GM19438 (cell line): ENCODE results near the gene PLPP3.

Source experiments
- ATAC-seq: cut with Tn5 transposase; IDR thresholded peaks from one replicate; pipeline ENCODE4 v1.9.1; 2021; ENCODE audit warnings: low read depth; ENCODE audit not compliant: unreplicated experiment

The PLPP3 gene

GRCh38 chr1:56577406-56578137 lies 1.8 kb downstream of the PLPP3 start:
- no peak for ATAC-seq

- ATAC-seq: no peak
Measured at GRCh38 chr1:56576880-56577405, 2.4 kb downstream of the PLPP3 start.

GRCh38 chr1:56575865-56576264 lies 3.5 kb downstream of the PLPP3 start:
- no peak for ATAC-seq

- no peak for ATAC-seq
Measured at GRCh38 chr1:56574794-56575193, 4.6 kb downstream of the PLPP3 start.

- ATAC-seq: no peak
Measured at GRCh38 chr1:56573311-56573710, 6.1 kb downstream of the PLPP3 start.

GRCh38 chr1:56572334-56573050 lies 6.9 kb downstream of the PLPP3 start:
- ATAC-seq: no peak

GRCh38 chr1:56571448-56571847 lies 7.9 kb downstream of the PLPP3 start:
- no peak for ATAC-seq

- ATAC-seq: no peak
Measured at GRCh38 chr1:56570924-56571372, 8.4 kb downstream of the PLPP3 start.

GRCh38 chr1:56569661-56570060 lies 9.7 kb downstream of the PLPP3 start:
- ATAC-seq: no peak

- ATAC-seq: no peak
Measured at GRCh38 chr1:56566994-56567393, 12.4 kb downstream of the PLPP3 start.

GRCh38 chr1:56566061-56566744 lies 13.2 kb downstream of the PLPP3 start:
- ATAC-seq: no peak

- ATAC-seq: no peak
Measured at GRCh38 chr1:56564615-56565014, 14.7 kb downstream of the PLPP3 start.

- no peak for ATAC-seq
Measured at GRCh38 chr1:56563568-56563967, 15.8 kb downstream of the PLPP3 start.

GRCh38 chr1:56562891-56563452 lies 16.4 kb downstream of the PLPP3 start:
- ATAC-seq: no peak

GRCh38 chr1:56561227-56562019 lies 17.9 kb downstream of the PLPP3 start:
- no peak for ATAC-seq

GRCh38 chr1:56557746-56558145 lies 21.6 kb downstream of the PLPP3 start:
- ATAC-seq: no peak

GRCh38 chr1:56555448-56555847 lies 23.9 kb downstream of the PLPP3 start:
- ATAC-seq: no peak

- no peak for ATAC-seq
Measured at GRCh38 chr1:56553046-56553445, 26.3 kb downstream of the PLPP3 start.

GRCh38 chr1:56552349-56552748 lies 27.0 kb downstream of the PLPP3 start:
- ATAC-seq: no peak

GRCh38 chr1:56551691-56552090 lies 27.7 kb downstream of the PLPP3 start:
- ATAC-seq: no peak
